Left renal cortex interstitium (tissue), 4 donors: Measurements from ENCODE around the gene SAMD4A. TPM values are rescaled to one million over a fixed set of nuclear protein-coding genes. Genes with fewer than 3 reads are reported as not detected.

Experiments used
- DNase-seq, 4 donors: peaks; one replicate each; pipeline ENCODE4 v3.0.0-alpha.2; 2013; ENCODE audit warnings: low read depth in 4 of 4, low spot score in 2 of 4, missing footprints in 1 of 4
- polyA plus RNA-seq, 4 donors: library from polyadenylated mRNA; unstranded; fragments of 120-200 nt; gene quantifications; one replicate each; pipeline ENCODE4 v1.2.1, GENCODE V29; 2013; ENCODE audit not compliant: insufficient read length in 4 of 4

Gene SAMD4A
- polyA plus RNA-seq, 4 donors = 8.2 to 11.3 (median 9.9) TPM

DNA sequence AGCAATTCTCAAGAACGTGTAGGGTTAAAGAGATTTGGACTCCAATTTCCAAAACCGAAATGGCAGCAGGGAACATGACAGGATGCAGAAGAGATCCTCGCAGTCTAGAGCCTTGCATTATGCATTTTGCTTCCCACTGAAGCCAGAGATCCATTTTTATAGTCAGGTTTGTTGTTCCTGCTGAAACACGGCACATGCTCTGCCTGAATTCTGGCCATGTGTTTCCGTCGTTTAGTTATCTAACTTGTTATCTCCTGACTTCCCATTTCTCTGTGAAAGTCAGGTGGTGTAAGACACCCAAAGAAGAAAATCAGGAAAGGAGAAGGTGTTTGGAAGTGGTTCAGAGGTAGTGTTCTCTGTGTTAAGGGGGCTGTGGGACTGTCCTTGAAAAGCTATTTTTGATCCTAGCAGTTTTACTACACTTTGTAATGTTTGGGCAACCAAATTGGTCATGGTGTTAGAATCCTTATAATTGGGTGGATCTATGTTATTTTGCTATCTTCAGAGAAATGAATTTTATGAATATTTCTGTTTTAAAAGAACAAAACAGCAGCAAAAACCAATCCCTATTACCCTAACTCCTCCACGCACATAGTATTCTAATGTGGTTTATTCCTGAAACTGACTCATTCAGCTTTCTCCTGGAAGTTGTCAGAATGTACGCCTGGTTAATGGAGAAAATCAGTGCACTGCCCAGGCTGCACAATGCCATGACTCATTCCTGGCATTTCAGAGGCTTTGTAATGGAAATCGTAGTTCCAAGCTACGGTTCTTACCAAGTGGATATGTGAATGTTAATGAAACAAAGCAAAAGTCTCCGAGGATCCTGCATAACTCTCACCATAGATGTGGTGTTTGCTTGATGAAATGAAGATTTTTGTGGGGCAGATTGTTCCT, 110.1 kb downstream of the SAMD4A start:
- DNase-seq = no peak

DNA sequence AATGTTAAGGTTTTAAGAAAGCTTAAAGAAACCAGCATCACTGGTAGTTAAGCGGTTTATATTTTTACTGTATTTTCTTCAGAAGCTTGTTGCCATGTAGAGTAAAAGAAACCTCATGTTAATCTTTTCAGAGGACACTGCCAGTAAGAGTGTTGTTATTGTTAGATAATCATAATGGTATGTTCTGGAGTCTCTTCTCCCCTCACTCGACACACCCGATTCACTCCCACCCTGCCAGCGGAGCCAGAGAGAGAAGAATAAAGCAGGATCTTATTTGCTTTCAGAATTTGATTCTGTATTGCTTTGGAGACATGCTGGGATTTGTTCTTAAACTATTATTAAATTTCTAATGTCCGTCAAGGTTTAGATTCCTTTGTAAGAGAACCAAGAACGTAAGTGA, 113.7 kb downstream of the SAMD4A start:
- DNase-seq = no peak

DNA sequence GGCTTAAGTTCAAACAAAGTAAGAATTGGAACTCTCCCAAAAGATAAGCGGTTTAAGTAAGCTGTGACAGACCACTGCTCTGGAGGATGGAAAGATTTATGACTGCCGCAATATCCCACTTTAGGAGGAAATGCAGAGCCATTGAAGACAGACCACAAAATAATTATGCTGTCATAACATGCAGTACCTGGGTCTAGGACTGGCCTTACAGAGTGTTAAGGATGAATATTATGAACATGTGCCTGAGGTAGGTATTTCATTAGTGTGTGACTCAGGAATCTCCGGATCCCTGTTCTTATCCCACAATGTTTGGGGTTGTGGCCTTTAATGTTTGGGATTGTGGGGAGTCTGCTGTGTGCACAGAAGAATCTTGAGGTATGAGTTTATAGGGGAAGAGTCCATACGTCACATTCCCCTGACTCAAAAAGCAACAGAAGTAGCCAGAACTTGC, 114.9 kb downstream of the SAMD4A start:
- DNase-seq = no peak

DNA sequence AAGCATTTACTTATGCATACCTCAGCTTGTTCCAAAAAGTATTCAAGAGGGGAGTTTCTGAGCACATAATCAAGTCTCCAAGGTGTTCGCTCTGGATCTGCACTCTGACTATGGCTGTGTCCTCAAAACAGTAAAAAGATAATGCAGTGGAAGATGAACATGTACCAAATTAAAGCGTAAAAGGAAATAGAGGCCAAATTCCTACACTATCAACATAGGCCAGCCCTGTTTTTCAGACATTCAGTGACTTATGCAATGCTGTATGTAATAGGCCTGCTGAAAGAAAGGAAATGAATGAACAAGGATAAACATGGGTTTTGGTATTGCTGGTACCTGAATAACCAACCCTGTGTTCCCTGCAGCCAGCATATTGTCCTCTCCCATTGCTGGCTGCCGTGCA, 115.7 kb downstream of the SAMD4A start:
- no peak for DNase-seq

DNA sequence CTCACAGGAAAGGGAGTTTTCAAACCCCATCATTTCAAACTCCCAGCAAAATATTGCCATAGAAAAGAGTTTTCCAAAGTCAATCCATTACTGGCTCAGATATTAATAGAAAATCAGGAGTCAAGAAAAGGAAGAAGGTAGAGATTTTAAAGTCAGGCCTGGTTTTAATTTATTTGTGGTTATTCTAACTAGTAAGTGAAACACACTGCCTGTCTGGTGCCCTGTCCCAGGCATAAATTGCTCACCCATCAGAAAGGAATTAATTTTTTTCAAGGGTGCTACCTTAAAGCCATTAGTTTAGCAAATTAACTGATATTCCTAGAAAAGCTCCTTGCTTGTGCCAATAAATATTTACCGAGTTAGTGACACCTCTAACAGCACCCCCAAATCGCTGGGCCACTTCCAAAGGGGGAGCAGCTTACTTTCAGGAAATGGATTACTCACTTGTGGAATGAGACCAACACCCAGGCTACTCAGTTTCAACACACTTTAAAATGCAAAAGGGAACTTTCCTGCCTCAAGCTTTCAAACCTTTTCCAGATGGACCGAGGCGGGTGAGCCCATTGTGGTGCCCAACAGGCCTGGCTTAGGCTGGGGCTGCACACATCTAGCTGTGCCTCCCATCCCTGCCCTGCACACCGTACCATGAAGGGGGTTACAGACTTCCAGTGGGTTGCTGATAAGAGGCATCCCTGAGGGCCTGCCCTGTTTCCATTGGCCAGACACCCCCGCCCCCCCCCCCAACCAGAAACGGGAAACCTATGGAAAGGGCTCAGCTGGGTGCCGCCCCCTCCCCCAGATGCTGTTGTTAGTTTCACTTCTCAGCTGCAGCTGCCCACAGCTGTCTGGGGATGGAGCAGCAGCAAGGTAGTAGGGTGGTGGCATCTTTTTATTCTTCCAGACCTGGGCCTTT, 117.2 kb downstream of the SAMD4A start:
- DNase-seq = no peak

DNA sequence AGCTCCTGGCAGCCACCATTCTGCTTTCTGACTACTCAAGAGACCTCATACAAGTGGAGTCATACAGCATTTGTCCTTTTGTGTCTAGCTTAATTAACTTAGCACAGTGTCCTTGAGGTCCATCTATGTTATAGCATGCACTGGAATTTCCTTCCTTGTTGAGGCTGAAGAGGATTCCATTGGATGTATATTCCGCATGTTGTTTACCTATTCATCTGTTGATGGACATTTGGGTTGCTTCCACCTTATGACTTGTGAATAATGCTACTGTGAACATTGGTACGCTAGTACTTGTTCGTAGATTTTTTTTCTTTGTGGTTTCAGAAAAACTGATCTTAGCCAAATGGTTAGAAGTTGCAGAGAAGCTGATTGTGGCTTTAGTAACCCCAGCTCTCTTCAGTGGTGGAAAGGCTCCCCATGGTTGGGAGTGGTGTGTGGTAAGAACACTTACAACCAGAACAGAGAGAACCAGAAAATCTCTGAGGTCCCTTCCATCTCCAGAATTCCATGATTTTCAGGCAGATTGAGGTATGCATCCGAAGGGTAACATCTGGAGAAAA, 118.4 kb downstream of the SAMD4A start:
- DNase-seq = no peak

DNA sequence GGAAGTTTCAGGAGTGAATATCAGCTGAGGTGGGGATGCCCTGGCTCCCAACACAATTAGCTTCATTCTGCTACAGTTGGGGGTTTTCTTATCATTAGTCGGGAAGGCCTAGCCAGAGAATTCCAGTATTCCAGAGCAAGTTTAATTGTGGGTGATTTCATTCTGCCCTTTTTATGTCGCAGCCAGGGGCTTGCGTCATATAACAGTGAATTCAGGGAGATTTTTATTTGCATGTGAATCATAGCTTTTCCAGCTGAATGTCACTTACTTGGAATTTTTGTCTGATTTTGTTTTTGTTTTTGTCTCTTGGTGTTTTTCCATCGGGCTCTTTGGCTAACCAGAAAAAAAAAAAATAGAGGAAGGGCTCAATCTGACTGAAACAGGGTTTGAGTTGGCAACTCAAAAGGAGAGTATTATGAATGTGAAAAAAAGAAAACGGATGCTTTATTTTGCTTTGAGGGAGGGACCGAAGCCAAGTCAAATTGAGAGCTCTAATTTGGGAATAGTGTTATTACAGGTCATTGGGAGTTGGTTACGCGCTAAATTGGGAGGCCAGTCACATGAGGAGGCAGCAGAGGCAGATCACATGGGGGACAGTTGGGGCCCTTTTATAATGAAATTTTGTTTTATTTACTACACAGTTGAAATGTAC, 119.4 kb downstream of the SAMD4A start:
- DNase-seq = no peak

DNA sequence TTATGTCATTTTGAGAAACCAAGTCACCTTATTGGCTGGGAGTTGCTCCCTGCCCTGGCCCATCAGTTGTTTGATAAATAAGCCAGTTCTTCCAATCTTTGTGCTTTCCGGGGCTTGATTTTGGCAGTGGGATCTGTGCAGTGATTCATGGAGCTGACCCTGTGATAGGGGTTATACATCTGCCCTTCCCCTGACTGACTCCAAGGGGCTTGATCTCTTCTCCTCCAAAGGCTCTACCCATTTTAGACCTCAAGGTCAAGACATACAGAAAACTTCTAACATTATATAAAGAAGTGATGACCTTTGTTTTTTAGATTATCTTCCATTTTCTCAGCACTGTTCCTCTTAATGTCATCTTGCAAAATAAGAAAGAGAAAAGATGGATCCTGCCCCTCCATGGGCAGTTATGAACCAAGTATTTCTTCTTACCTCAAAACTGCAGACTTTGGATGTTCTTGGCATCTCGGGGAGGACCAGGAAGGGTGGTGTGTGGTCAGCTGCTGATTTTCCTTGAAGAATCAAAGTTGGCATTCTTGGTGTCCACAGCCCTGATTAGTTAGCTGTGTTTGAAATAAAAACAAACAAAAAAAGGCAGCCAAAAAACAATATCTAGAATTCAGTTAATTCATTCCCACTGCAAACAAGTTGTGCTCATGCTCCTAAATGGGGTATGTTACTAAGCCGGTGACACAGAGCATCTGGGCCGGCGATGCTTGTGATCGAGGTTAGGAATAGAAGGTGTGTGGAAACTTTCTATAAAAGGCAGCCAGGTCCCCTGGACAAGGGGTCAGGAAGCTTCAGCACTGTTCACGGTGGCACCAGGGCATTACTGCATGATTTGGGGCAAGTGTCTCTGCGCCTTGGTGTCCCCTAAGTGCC, 120.2 kb downstream of the SAMD4A start:
- DNase-seq = no peak

DNA sequence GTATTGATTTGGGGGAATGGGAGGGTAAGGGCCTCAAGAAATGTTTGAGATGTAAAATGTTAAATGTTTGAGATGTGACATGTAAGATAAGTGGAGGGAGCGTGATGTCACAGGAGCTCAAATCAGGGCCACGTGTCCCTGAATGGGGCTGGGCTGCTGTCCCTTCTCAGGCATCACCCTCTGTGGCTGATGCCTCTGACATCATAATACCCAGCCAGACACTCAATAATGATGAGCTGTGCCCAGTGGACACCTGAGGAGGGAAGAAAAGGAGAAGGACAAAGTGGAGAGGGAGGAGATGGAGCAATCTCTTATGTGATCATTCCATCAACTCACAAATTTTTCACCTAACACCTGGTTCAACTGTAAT, 120.8 kb downstream of the SAMD4A start:
- no peak for DNase-seq

DNA sequence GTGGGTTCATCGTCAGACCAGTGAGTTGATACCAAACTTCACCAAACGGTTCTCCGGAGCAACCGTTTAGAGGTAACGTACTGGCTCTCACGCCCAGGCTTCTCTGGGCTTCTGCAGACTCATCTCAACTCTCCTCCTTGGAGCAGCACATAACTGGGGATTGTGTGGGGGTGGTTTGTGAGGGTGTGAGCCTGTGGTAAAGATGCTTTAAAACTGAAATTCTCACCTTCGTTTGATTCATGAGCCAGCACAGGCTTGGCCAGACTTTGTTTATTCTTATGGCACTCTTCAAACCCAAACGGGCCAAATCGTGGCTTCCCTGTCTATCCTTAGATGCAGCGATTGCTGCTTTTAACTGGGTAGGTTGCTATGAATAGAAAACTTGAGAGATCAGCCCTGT, 121.3 kb downstream of the SAMD4A start:
- no peak for DNase-seq

DNA sequence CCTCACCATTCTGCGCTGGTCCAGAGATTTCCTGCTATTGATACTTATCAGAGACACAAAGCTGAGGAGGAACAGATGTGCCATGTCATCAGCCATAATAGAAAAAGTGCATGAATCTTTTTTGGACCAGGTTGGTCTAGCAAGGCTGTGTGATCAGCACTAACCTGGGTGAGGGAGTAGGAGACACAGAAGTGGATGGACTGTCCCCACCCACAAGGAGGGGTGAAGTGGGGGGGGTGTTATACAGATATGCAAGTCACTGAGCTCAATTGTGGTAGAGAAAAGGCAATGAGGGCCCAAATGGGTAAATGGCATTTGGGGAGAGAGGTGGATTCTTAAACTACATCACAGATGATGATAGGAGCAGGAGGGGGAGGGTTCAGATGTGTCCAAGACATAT, 123.0 kb downstream of the SAMD4A start:
- no peak for DNase-seq

DNA sequence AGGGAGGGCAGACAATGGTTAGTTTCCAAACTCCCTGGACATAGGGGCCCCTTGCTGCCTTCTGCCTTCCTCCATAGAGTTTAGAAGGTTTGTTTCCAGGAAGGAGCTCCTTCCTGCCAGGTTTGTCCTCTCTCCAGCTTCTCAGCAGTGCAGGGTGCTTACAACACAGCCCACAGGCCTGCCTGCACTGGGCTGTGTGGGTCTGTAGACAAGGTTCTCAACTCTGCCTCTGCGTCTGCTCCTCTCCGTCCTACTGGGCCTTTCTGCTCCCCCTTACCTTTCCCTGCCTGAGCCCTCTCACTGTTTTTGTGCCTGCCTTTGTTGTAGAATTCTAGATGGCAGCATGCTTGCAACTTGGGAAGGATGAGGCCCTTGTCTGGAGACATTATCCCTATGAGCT, 124.0 kb downstream of the SAMD4A start:
- no peak for DNase-seq

DNA sequence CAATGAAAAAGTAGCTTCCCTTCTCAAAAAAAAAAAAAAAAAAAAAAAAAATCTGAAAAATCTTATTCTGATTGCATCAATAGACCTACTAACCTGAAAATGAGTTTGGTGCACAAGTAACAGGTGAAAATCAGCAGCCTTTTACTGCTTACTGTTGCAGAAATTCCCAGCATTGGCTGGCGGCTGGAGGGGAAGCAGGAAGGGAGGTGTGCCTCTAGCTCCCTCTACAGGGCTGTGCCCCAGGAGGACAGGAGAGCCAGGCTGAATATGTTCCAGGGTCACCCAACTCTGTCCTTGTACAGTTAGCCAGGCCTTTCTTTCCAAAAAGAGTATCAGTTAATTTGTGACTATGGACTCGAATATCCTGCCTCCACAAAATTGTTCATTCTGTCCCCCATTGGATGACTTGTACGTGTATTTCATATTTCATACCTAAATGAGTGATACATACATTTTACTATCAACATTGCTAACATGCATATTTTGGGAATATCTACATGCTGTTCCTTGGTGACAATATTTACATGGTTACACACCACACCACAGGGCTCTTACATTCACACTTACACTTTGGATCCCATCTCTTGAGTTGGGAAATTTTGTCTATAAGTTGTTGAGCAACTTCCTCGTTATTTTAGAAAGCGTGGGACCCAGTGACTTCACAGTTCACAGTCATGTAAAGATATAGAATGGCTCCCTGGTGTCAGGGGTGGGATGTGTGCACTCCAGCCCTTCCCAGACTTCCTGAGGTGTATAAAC, 124.8 kb downstream of the SAMD4A start:
- DNase-seq = peak; percentile 32 to 73 (median 38)

DNA sequence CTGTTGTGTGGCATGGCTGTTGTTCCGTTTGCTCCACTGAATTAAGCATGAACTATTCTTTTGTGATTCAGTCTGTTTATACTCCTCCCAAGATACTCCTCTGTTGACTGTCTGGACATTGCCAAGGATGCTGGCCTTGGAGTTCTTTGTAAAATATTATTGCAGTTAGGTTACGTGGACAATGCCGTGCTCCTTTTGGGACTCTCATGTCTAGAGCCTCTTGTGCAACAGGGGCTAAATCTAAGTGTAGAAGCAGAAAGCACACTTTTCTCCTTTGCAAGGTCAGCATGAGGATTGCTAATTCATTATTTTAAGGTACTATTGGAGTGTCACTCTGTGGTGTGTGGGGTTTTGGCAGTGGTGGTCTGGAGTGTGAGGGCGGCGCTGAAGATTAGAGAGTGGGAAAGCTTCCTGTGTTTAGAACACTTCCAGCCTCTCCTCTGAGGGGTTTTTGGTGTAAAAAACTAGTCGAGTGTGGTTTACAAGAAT, 125.4 kb downstream of the SAMD4A start:
- no peak for DNase-seq

DNA sequence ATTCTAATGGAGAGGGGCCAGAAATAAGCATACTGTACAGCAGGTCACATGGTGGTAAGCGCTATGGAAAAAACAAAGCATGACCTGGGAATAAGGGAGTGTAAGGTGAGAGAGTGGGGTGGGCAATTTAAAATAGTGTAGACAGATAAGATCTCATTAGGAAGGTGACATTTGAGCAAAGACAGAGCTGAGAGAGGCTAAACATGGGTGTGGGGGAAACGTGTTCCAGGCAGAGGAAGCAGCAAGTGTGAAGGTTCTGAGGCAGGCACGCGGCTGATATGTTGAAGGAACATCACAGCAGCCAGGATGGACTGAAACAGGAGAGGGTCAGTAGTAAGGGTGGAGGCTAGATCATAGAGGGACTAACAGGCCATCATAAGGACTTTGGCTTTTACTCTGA, 126.8 kb downstream of the SAMD4A start:
- no peak for DNase-seq

DNA sequence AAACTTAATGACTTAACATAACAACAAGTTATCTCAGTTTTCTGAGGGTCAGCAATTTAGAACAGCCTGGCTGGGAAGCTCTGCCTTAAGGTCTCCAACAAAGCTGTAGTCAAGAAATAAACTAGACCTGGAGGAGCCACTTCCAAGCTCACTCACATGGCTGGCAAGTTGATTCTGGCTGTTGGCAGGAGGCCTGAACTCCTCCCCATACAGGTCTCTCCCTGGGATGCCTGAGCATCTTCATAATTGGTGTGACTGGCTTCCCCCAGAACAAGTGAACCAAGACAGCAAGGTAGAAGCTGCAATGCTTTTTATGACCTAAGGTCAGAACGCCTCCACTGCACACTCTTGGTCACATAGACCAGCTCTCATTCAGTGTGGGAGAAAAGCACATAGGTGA, 128.3 kb downstream of the SAMD4A start:
- no peak for DNase-seq

DNA sequence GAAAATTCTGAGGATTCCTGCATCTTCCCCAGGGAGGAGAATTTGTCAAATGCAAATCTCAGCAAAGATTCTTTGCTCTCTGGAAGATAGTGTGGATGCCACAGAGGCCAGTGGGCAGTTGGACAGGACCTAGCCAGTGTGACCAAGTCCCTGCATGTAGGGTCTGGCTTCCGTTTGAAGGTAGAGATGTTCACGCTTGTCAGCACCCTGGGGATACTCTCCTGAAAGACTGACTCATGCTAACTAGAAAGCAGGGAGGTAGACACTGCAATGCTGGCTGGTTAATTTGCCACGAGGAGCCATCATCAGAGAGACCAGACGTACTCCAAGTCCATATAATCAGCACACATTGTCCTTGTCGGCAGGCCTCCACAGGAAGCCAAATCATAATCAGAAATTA, 130.1 kb downstream of the SAMD4A start:
- no peak for DNase-seq

DNA sequence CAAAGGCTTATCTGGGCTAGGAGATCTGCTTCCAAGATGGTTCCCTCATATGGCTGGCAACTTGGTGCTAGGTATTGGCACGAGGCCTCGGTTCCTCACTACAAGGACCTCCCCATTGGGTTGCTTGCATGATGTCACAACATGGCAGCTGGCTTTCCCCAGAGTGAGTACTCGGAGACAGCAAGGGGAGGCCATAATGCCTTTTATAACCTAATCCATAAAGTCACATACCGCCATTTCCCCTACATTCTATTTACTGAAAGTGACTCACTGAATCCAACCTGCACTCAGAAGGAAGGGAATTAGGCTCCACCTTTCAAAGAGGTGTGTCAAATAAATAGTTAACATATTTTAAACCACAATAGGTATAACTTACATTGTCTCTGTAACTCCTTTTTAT, 130.9 kb downstream of the SAMD4A start:
- no peak for DNase-seq

DNA sequence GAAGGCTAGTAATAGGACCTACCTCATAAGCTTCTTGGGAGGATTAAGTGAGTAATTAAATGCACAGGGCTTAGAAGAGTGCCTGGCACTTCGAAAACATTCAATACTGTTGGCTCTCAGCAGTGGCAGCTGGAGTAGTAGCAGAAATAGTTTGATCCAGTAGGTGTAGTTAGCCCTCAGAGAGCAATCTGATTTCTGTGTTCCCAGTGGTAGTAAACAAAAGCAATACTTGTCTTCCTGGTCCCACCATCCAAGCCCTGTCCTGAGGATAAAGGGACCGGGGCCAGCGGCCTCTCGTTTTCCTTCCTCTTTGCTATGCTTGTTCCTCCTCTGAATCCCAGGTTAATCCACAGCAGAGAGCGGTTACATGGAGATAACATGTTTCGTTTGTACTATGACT, 131.6 kb downstream of the SAMD4A start:
- no peak for DNase-seq
